GM18868 (cell line): ENCODE results near the gene NT5C3B.
A peak's percentile ranks its signal among the peaks of the same experiment; 100 is the strongest.

Experiments used
- ATAC-seq: cut with Tn5 transposase; IDR thresholded peaks from one replicate; pipeline ENCODE4 v1.9.1; 2021; ENCODE audit warnings: mild to moderate bottlenecking, moderate library complexity; ENCODE audit not compliant: unreplicated experiment

Gene NT5C3B

DNA sequence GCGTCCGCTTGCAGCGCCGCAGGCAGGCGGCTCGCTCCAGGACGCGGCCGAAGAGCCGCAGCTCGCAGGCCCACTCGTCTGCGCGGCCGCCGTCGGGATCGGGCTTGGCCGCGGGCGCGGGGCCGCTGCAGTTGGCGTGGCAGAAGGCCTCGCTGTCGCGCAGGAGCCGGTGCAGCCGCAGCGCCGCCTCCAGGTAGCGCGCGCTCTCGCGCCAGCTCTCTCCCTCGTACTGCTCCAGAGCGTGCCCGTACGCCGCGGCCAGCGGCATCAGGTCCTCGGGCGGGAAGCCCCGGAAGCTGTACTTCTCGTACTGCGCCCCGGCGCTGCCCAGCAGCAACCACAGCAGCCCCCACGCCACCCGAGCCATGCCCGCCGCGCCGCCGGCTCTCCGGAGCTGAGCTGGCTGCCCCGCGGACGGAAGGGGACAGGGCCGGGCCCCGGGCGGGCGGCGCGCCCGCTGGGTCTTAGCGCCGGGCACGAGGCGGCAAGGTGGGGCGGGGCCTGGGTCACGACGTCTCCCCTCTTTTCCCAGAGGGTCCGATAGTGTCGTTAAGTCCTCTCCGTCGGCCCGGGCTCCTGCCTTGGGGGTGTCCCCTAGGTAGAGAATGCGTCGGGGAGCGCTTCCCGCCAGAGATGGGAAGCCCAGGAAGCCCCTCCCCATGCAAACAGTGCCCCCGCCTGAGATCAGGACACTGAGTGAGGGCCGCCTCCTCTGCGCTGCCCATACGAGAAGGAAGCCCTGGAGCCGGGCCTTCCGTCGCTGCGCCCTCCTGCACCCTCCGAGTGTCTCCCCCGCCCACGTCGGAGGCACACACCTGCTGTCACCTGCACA lies 24.3 kb downstream of the NT5C3B start, which contains the start of gene P3H4:
TSS of gene P3H4 (minus strand) at position 401 of the 832 bp plus-strand sequence. CDS start at position 367, 34 bp downstream.
- peak; percentile 67 for ATAC-seq

DNA sequence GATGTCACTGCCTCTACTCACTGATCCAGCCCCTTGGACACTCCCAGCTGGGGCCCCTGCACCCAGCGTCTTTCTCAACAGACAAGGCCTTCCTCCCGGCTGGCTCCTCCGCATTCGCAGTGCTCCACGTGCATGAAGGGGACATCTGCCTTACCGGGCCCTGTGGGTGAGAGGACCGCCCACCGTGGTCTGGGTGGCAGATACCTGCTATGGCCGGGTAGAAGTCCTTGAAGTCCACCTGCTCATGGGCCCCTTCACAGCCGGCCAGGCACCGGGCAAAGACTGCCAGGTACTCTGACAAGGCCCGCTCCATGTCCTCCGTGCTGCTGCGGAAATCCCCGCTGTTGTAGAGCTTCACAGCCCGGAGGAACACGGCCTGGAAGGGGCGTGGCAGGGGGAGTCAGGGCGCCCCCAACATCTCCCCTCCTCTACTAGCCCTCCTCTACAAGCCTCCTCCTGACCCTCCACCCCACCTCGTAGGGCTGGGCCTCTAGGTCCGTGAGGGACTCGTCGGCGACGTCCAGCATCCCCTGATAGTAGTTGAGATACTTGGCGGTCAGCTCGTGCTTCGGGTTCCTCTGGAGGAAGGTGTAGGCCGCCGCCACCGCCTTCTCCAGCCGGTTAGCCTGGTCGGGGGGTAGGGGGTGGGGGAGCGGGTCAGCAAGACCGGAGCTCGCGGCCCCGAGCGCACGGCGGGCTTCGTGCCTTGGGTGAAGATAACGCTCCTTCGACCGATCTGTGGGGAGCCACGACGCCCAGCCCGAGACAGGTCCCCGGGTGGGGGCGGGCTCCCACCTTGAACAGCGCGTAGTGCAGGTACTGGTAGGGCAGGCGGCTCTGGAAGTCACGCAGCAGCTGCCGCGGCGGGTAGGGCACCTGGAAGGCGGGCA lies 25.1 kb downstream of the NT5C3B start:
- ATAC-seq = no peak

DNA sequence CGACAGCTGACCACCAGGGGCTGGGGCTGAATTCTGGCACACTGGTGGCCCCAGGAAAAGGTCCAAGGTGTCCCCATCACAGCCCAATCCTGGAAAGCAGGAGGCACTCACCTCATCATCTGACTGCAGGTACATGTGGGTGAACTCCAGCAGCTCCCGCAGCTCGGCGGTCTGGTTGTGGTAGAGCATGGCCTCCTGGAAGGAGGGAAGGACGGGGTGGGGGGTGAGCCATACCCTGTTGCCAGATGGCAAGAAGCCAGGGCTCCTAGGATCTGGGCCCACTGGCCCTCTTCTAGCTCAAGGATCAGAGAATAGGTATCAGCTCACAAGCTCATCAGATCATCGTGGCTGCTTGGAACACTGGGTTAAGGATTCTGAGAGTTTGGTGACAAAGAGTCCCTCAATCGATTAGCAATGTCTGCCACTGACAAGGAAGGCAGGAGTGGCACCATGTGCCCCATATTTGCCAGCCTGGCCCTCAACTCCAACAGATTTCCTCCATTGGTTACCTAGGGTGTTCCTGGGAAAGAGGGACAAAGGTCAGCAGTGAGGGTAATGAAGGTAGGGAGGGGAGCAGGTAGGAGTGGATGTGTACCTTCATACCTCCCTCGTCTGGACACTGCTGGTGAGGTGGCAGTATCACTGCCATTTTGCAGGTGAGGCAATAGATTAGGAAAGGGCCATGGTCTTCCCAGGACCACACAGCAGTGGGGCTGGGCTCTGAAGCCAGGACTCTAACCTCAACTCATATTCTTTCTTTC lies 29.2 kb downstream of the NT5C3B start:
- no peak for ATAC-seq

DNA sequence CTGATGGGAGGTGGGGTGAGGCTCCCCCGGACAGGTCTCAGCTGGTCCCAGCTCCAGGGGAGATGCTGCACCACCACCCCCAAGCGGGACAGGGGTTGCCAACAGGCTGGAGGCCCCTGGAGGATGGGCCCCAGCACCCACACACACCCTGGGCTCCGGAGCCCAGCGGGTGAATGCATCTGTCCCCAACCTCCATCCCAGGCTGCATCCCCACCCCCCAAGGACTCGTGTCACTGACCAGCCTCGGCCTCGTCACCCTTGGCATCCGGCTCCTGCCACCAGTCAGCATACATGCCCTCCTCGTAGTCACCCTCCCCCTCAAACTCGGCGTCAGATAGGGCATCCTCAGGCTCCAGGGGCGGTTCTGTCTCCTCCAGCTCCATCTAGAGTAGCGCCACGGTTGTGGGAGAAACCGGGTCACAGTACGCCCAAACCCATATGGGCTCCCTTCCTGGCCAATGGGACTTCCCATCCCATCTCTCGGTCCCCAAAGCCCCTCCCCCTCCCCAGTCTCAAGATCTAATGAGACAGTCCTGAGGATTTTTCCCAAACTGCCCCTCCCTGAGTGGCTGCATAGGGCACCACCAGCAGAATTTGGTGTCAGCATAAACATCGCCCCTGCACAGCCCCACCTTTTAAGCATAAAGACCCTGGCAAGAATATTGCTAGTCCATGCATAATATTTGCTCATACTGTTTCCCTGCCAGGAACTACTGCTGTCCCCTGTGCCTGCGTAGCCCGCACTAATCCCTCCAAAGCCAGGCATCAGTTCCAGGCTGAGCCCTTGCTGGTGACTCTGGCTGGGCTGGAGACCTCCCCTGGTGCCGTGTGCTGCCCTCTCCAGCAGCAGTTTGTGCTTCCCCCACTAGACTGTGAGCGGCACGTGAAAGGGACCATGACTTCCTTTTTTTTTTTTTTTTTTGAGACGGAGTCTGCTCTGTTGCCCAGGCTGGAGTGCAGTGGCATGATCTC lies 32.7 kb downstream of the NT5C3B start:
- ATAC-seq = no peak

DNA sequence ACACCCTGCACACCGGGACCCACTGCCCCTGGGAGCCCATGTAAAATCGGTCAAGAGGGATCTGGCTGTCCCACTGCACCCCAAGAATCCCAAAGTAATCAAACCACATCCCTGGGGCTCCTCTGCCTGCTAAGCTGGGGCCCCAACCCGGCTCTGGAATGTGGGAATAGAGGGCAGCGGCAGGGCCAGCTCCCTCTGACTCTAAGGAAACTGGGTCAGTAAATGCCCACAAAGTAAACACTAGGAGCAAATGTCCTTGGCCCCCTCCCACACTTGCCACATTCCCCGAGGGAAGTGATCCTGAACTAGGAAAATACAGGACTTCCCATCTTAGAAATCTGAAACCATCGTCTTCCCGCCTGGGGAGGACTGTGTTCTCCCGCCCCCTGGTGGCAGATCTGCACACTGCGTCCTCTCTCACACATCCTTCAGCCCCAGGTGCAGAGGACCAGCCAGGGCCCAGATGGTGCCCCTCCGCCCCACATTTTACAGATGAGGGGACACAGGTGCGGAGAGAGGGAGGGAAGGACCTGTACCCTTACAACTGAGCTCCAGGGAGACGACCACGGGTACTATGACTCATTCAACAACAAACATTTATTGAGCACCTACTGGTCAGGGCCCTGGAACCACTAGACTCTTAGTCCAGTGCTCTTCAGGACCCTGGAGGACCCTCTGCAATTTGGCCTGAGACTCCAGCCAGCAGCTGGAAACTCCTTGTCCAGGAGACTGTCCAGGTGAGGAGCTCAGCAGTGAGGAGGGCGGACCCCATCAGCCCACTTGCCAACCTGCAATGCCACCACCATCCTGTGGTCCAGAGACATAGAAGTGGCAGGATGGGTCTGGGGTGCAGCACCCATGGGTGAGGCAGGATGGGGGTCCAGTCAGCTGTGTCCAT lies 34.4 kb downstream of the NT5C3B start:
- no peak for ATAC-seq

DNA sequence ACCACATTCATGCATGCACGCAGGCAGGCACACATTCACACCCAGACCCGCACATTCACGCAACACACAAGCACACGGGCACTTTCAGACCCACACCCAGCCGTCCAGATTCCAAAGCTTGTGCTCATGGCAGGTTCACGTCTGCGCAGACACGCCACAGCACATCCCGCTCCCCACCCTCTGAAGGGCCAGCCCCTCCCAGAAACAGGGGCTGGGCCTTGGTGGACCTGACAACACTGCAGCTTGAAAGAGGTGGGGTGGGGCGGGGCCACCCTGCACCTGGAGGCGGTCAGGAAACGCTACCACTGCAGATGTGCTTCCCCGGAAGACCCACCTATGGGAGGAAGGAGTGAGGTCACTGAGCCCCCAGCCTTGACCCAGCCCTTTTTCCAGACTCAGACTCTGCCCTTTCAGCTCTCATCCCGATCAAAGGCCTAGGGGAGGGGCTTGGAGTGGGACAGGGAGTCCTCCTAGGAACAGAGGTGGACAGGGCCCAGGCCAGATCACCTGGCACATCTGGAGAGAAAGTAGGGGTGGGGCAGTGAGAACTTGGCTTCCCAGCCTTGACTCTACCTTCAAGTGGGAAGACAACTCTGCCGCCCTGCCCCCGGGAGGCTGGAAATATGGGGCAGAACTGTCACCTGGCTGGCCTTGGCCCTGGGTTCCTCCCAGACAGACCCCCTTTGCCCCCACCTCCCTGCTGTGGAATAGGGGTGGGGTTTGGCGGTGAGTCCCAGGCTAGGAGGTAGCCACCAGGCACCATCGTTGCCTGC lies 35.2 kb downstream of the NT5C3B start:
- ATAC-seq = no peak

DNA sequence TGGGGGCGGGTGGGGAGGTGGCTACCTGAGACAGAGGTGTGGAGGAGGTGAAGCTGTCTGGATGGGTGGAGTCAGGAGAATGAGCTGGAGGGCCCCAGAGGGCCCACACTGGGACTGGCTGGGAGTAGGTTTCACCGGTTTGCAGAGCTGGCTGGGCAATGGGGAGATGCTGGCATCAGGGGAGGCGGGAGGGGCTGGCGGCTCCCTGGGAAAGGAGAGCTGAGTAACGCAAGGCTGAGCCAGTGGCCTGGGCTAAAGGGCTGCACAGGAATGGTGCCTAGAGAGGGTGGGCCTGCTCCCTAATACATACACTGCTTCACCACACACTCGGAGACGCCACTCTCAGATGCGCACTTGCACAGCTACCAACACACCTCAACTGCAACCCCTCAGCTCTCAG lies 36.7 kb downstream of the NT5C3B start:
- no peak for ATAC-seq

DNA sequence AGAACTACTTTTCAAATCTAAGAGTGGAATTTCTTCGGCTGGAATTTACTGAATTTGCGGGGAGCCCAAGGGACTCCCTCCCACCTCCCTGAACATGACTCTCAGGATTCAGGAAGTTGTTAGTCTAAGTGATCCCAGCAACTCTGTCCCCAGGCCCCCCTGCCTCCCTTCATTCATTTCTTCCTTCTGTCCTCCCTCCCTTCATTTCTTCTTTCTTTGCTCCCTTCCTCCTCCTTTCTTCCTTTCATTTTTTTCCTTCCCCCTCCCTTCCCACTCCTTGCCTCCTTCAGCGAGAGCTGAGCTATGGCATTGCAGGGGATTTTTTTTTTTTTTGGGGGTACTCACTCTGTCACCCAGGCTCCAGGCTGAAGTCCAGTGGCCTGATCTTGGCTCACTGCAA lies 38.7 kb downstream of the NT5C3B start:
- ATAC-seq = no peak

DNA sequence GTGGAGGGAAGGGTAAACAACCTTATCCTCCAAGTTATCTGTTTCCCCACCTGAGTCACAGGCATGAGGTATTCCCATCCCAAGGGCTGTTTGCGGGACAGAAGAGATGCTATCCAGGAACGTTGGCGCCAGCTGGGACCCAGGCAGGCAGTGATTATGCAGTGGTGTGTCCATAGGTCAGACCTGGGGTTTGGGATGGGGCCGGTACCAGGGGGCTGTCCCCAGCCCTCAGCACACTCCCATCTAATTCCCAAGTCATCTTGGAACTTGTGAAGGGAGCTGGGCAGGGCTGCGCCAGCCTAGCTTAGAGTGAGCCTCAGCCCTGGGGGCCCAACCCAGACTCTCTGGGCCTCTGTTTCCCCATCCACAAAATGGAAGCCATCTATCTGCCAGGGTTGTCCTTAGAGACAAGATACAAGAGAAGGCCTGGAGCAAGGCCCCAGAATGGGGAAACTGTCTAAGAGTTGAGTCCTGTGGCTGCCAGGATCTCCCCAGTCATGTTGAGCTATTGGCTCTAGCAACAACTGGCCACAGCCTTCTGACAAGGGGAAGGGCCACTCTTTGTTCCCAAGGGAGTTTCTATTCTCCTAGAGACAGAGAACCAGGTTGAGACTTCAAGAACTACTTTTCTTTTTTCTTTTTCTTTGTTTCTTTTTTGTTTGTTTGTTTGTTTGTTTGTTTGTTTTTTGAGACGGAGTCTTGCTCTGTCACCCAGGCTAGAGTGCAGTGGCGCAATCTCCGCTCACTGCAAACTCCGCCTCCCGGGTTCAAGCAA lies 39.7 kb downstream of the NT5C3B start:
- ATAC-seq = no peak

DNA sequence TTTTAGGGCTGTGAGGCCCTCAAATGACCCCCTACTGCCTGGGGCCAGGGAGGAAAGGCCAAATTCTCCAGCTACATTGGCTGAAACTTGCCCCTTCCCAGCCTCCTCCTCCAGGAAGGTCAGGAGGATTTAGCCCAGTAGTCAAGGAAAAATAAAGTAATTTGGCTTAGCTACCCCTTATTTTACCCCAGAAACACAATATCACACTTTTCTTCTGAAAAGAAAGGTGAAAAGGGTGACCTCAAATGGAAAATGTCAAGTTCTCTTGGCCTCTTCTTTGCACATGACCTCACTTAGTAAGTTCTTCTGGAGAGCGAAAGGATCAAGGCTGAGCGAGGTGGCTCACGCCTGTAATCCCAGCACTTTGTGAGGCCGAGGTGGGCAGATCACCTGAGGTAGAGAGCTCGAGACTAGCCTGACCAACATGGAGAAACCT lies 41.5 kb downstream of the NT5C3B start:
- no peak for ATAC-seq

DNA sequence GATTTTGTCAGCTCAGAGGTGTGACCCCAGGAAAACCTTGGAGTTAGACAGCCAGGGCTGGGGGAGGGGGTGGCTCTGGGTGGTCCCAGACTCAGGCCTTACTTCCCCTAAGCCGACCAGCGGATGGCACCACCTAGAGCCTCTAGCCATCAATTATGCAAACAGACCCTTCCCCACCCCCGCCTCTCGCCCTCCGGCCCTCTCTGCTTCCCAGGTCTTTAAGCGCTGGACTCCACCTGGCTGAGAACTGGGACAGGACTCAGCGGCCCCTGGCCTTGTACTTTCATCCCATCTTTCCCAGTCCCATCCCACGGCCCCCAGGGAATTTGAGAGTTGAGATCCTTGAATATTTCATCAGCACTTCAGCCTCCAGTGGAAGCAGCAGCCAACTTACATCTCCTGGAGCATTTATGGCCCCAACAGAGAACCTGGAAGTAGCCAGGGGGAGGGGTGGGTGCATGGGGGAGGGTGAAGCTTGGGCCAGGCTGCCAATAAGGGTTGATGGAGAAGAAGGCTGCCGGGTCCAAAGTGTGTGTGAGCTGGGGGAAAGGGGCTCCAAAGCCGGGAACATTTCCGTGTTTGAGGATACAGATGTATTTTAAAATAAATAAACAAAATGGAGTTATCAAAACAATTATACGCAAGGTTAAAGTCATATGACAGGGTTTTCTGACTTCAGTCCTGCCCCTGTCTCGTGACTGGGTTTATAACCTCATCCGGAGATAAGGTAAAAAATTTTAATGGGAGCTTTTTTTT lies 42.1 kb downstream of the NT5C3B start:
- ATAC-seq = no peak

DNA sequence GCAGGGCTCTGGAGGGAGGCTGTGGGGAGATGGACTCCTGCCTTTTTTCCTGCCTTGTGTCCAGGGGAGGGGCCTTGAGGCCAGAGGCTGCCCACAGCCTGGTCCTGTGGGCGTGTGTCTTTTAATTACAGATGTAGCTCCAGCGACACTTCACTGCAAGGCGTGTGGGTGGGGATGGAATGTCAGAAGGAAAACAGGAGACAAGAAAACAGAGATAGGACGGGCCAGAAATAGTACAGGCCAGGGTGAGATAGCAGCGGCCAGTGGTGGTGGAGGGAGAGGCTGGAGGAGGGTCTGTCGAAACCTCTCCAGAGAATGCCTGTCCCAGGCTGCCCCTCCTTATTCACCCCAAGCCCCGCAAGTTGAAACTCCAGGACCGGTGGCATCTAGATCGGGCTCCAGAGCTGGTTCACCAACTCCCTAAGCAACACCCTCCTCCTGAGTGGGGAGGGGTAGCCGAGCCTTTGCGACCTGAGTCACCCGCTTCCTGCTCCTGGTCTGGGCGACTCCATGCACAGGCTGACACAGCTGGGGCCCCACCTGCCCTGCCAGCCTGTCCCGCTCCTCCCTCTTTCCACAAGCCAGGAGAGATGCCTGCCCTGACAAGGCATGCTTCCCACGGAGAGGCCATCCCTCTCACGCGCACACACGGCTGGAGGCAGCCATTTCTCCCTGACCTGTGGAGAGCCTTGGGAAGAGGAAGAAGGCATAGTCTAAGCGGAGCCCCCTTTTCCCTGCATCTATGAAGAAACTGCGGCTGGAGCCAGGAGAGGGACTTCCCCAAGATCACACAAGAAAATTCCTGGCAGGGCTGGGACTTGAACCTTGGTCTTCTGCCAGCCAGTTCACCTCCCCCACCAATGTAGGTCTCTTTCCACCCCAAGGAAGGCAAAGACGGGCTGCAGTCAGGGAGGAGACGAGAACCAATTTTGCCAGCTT lies 42.9 kb downstream of the NT5C3B start:
- no peak for ATAC-seq

DNA sequence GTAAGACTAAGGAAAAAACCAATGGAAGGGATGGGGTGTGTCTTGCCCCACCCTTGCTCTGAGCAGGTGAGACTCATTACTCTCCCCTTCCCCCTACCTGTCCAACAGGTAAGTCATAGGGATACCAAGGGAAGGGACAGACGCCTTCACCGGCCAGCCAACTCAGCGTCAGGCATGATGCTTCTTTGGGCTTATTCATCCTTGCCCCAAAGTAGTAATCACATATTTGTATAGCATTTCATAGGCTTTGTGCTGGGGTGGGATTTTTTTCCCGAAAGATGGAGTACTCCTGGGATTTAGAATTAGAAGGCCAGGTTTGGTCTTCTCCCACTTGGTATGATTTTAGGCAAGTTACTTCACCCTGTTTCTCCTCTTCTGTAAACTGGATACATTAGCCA lies 49.0 kb downstream of the NT5C3B start:
- no peak for ATAC-seq

DNA sequence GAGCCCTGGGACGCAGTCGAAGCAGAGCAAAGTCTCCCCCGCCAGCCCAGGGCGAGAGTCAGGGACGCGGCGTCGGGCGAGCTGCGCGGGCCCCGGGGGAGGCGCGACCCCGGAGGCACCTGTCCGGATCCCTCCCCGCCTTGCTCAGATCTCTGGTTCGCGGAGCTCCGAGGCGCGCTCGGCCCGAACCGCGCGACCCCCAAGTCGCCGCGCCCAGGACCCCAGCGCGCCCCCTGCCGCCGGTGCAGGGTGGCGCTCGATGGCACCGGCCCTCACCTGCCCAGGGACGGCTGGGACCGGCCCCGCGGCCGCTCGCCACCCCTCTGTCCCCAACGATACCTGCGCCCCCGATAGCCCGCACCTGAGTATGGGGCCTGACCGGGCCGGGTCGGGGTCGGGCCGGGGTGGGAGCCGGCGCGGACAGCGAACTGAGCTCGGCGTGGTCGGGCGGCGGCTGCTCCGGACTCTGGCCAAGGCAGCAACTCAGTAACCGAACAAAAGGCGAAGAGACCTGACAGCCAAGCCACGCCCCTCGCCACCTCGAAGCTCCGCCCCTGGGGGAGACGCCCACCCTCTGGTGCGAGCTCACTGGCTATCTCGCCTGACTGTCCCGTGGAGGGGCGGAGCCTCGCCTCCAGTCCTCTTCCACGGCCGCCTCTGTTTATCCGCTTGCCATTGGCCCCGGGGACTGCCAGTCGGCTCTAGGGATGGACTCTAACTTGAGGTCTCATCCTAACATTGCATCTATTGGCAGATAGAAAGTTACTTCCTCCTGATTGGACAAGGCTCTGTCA lies 49.6 kb downstream of the NT5C3B start, which contains the start of gene JUP:
TSS of gene JUP (minus strand) at position 485 of the 794 bp plus-strand sequence. CDS start 14,857 bp downstream, outside the sequence.
- peak; percentile 86 for ATAC-seq

DNA sequence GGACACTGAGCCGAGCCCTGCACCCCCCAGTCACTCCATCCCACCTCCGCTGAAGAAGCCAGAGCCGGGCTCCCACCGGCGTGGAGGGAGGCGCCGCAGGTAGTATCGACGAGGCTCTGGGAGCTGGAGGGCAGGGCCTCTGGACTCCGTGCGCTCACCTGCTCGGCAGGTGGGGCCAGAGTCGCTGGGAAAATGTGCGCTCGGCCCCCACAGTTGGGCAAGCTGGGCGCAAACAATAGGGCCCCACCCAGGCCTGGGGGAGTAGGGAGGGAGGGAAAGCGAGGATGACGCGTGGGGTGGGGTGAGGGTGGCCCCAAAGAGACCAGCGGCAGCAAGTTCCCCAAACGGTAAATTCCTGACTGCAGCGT lies 50.2 kb downstream of the NT5C3B start:
- ATAC-seq = no peak
